CD4-positive, alpha-beta T cell (primary cell): Measurements from ENCODE around the gene OPN4. TPM values are rescaled to one million over a fixed set of nuclear protein-coding genes. Genes with fewer than 3 reads are reported as not detected.

Experiments
- ATAC-seq: fragments of 200-7000 bp; cut with Tn5 transposase; one replicate; pipeline ENCODE4 v1.10.0; 2022; ENCODE audit warnings: mild to moderate bottlenecking; ENCODE audit not compliant: poor library complexity
- CTCF ChIA-PET: fragments of 350-600 bp; sonication (Branson Sonifier 250); formaldehyde crosslinking; loops from one replicate; lab custom pipeline; 2021; ENCODE audit warnings: antibody characterized with exemption, inconsistent platforms; lab: Charles Lee
- POLR2A ChIA-PET: fragments of 350-600 bp; sonication (Branson Sonifier 250); formaldehyde crosslinking; loops from one replicate; lab custom pipeline; 2021; ENCODE audit warnings: antibody characterized with exemption, inconsistent platforms; lab: Charles Lee
- DNase-seq, 14 experiments: peaks; one replicate each; pipeline ENCODE4 v3.0.0-alpha.2; 2013 to 2020; ENCODE audit warnings: mixed read lengths in 2 of 14
- H3K27ac ChIP-seq, 2 donors: one replicate each; pipeline versions ENCODE4 v1.5.1 to v1.7.0; 2013; ENCODE audit warnings: low read length in 2 of 2, low read depth in 1 of 2, mild to moderate bottlenecking in 1 of 2
- H3K27me3 ChIP-seq, 2 experiments: 1 replicate in 1 of 2; 2 replicates in 1 of 2; pipeline versions ENCODE4 v1.6.1 to v1.7.0; 2013; ENCODE audit warnings: low read length in 2 of 2, control low read depth in 1 of 2, mild to moderate bottlenecking in 1 of 2, moderate library complexity in 1 of 2; ENCODE audit not compliant: insufficient read depth in 2 of 2, control insufficient read depth in 1 of 2
- H3K36me3 ChIP-seq: one replicate; pipeline ENCODE4 v1.6.1; 2013; ENCODE audit warnings: low read length, control low read depth; ENCODE audit not compliant: insufficient read depth
- H3K4me1 ChIP-seq: one replicate; pipeline ENCODE4 v1.6.1; 2013; ENCODE audit warnings: low read length, control low read depth; ENCODE audit not compliant: insufficient read depth
- H3K4me3 ChIP-seq: one replicate; pipeline ENCODE4 v1.5.1; 2013; ENCODE audit warnings: mild to moderate bottlenecking, low read length, moderate library complexity
- H3K9me3 ChIP-seq, 2 experiments: 1 replicate in 1 of 2; 2 replicates in 1 of 2; pipeline versions ENCODE4 v1.6.1 to v1.7.0; 2013; ENCODE audit warnings: low read length in 2 of 2, mild to moderate bottlenecking in 2 of 2, control low read depth in 1 of 2, moderate library complexity in 1 of 2; ENCODE audit not compliant: control insufficient read depth in 1 of 2, insufficient read depth in 1 of 2
- H3K27ac Mint-ChIP-seq: one replicate; pipeline ENCODE4 v1.8.0; 2020; ENCODE audit warnings: mixed read lengths
- H3K27me3 Mint-ChIP-seq: one replicate; pipeline ENCODE4 v1.8.0; 2021; ENCODE audit warnings: mixed read lengths
- H3K36me3 Mint-ChIP-seq: one replicate; pipeline ENCODE4 v1.8.0; 2021; ENCODE audit warnings: low read depth, mixed read lengths
- H3K4me1 Mint-ChIP-seq: one replicate; pipeline ENCODE4 v1.8.0; 2021; ENCODE audit warnings: low read depth, mixed read lengths
- H3K4me3 Mint-ChIP-seq: one replicate; pipeline ENCODE4 v1.8.0; 2020; ENCODE audit warnings: mild to moderate bottlenecking, mixed read lengths
- H3K9me3 Mint-ChIP-seq: one replicate; pipeline ENCODE4 v1.8.0; 2020; ENCODE audit warnings: mixed read lengths
- CTCF ChIP-seq: fragments of 200-600 bp; IDR thresholded peaks from one replicate; pipeline ENCODE4 v1.8.0; 2022; ENCODE audit warnings: antibody characterized with exemption, mild to moderate bottlenecking
- intact Hi-C, 2 experiments: fragments of 100-400 bp; cut with DNase I in 1 of 2; cut with micrococcal nuclease in 1 of 2; formaldehyde crosslinking; loops; one replicate each; pipeline versions ENCODE4 v1.15.1 to v1.9.0; 2023 to 2025; cut with DNase I, micrococcal nuclease
- total RNA-seq, 174 experiments: library from RNA in 2 of 174; stranded (reverse) in 2 of 174; gene quantifications; one replicate each; pipeline ENCODE4 v1.2.3 and lab custom pipeline; 2021 to 2026

Gene OPN4
- total RNA-seq, 2 experiments from 2014 or later: not detected

- H3K36me3 ChIP-seq: no peaks in the 10 kb centered on the region
- Mint-ChIP-seq H3K36me3 (no peaks in the 10 kb centered on the region), H3K9me3 (no peaks in the 10 kb centered on the region), H3K27ac (no peak overlapping the region), H3K4me1 (no peaks in the 10 kb centered on the region), H3K4me3 (no peak overlapping the region), H3K27me3 (no peaks in the 10 kb centered on the region)
- H3K4me3 ChIP-seq: no peak overlapping the region
- no peaks in the 10 kb centered on the region for H3K27me3 ChIP-seq
- H3K9me3 ChIP-seq: no peaks in the 10 kb centered on the region
- H3K4me1 ChIP-seq: no peaks in the 10 kb centered on the region
- H3K27ac ChIP-seq: no peak overlapping the region
- intact Hi-C loops: no loop called here
- CTCF ChIA-PET: no interaction called here
- no peak for ATAC-seq
- TF ChIP-seq CTCF: no peak
- DNase-seq: no peak
- POLR2A ChIA-PET: no interaction called here
These were observed 1.2 kb downstream of the OPN4 start for GRCh38 chr10:86655596-86655995.

- no peak overlapping the region for H3K4me3 ChIP-seq
- ATAC-seq (no peak), DNase-seq (no peak)
- H3K4me1 ChIP-seq: no peaks in the 10 kb centered on the region
- Mint-ChIP-seq H3K9me3 (no peaks in the 10 kb centered on the region), H3K36me3 (no peaks in the 10 kb centered on the region), H3K27ac (no peak overlapping the region), H3K4me1 (no peaks in the 10 kb centered on the region), H3K27me3 (no peaks in the 10 kb centered on the region), H3K4me3 (no peak overlapping the region)
- ChIA-PET CTCF (no interaction called here), POLR2A (no interaction called here)
- H3K27me3 ChIP-seq: no peaks in the 10 kb centered on the region
- no peaks in the 10 kb centered on the region for H3K9me3 ChIP-seq
- H3K27ac ChIP-seq: no peak overlapping the region
- H3K36me3 ChIP-seq: no peaks in the 10 kb centered on the region
- intact Hi-C loops: no loop called here
- TF ChIP-seq CTCF: no peak
These were observed 2.7 kb downstream of the OPN4 start for GRCh38 chr10:86657011-86657395.

- intact Hi-C loops: no loop called here
- POLR2A ChIA-PET: no interaction called here
- no peaks in the 10 kb centered on the region for H3K9me3 ChIP-seq
These were observed 3.2 kb downstream of the OPN4 start for GRCh38 chr10:86657396-86658011.

More at GRCh38 chr10:86657396-86658011, 3.2 kb downstream of the OPN4 start:
- H3K4me3 Mint-ChIP-seq: no peak overlapping the region
- H3K9me3 Mint-ChIP-seq: no peaks in the 10 kb centered on the region
- no peak overlapping the region for H3K4me3 ChIP-seq
- no peak for DNase-seq
- H3K27me3 Mint-ChIP-seq: no peaks in the 10 kb centered on the region
- CTCF ChIA-PET: no interaction called here
- TF ChIP-seq CTCF: no peak
- no peaks in the 10 kb centered on the region for H3K36me3 Mint-ChIP-seq
- no peak overlapping the region for H3K27ac ChIP-seq
- H3K27ac Mint-ChIP-seq: no peak overlapping the region
- no peaks in the 10 kb centered on the region for H3K36me3 ChIP-seq
- no peaks in the 10 kb centered on the region for H3K27me3 ChIP-seq
- no peaks in the 10 kb centered on the region for H3K4me1 Mint-ChIP-seq
- H3K4me1 ChIP-seq: no peaks in the 10 kb centered on the region
- ATAC-seq: no peak
